Stimulated activated memory B cell treated with anti-CD40 and anti-IgM and Interleukin-4, amounts not matched to agents 10 μg/mL and 1 μg/mL and 100 μg/mL, for 72 hours (primary cell): ENCODE measurements around the gene PSEN1.

ENCODE experiments used
- ATAC-seq: fragments of 150-1000 bp; cut with Tn5 transposase; 2 replicates; pipeline ENCODE4 v1.10.0; 2021
- H3K27ac Mint-ChIP-seq: one replicate; pipeline ENCODE4 v1.8.0; 2022; ENCODE audit warnings: mild to moderate bottlenecking, mixed read lengths
- H3K27me3 Mint-ChIP-seq: one replicate; pipeline ENCODE4 v1.8.0; 2022; ENCODE audit warnings: mixed read lengths
- H3K36me3 Mint-ChIP-seq: one replicate; pipeline ENCODE4 v1.8.0; 2022; ENCODE audit warnings: mixed read lengths
- H3K4me1 Mint-ChIP-seq: one replicate; pipeline ENCODE4 v1.8.0; 2022; ENCODE audit warnings: mixed read lengths
- H3K4me3 Mint-ChIP-seq: one replicate; pipeline ENCODE4 v1.8.0; 2022; ENCODE audit warnings: mild to moderate bottlenecking, moderate library complexity, mixed read lengths
- H3K9me3 Mint-ChIP-seq: one replicate; pipeline ENCODE4 v1.8.0; 2022; ENCODE audit warnings: mixed read lengths

Gene PSEN1

DNA sequence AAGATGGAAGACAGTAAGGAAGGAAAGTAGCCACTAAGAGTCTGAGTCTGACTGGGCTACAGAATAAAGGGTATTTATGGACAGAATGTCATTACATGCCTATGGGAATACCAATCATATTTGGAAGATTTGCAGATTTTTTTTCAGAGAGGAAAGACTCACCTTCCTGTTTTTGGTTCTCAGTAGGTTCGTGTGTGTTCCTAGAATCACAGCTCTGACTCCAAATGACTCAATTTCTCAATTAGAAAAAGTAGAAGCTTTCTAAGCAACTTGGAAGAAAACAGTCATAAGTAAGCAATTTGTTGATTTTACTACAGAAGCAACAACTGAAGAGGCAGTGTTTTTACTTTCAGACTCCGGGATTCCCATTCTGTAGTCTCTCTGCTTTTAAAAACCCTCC lies 85.6 kb downstream of the PSEN1 start:
- peak overlapping the region; percentile 5 for H3K27ac Mint-ChIP-seq
- peaks cover 66% of the 10 kb centered on the region for H3K36me3 Mint-ChIP-seq
- no peaks in the 10 kb centered on the region for H3K27me3 Mint-ChIP-seq

GRCh38 chr14:73223049-73223448 lies 86.7 kb downstream of the PSEN1 start:
- Mint-ChIP-seq H3K36me3 (peaks cover 67% of the 10 kb centered on the region), H3K4me1 (peaks cover 20% of the 10 kb centered on the region), H3K27ac (peak overlapping the region; percentile 53)

More for the DNA sequence above, 85.6 kb downstream of the PSEN1 start:
- no peak for ATAC-seq
- Mint-ChIP-seq H3K9me3 (no peaks in the 10 kb centered on the region), H3K4me3 (no peak overlapping the region), H3K4me1 (peaks cover 20% of the 10 kb centered on the region)

DNA sequence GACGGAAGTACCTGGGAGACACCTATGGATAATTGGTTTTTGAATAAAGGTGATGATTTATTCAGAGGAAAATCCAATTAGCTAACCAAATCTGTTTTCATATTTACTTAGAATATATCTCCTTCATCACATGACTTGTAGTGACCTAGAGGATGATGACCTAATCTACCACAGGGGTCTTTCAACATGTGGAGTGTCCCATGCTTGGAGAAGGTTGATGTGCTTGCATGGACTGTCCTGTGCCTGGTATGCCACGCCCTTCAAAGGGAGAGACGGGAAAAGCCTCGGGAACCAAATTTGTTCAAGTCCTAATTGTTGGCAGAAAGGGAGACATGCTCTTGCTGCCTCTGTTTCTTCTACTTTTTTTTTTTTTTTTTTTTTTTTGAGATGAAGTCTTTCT lies 89.2 kb downstream of the PSEN1 start:
- Mint-ChIP-seq H3K4me3 (no peak overlapping the region), H3K27ac (no peak overlapping the region), H3K4me1 (peaks cover 20% of the 10 kb centered on the region), H3K36me3 (peaks cover 49% of the 10 kb centered on the region), H3K27me3 (no peaks in the 10 kb centered on the region), H3K9me3 (no peaks in the 10 kb centered on the region)
- ATAC-seq: no peak

More at GRCh38 chr14:73223049-73223448, 86.7 kb downstream of the PSEN1 start:
- Mint-ChIP-seq H3K9me3 (no peaks in the 10 kb centered on the region), H3K4me3 (no peak overlapping the region), H3K27me3 (no peaks in the 10 kb centered on the region)
- peak; percentile 68 for ATAC-seq

- Mint-ChIP-seq H3K27me3 (no peaks in the 10 kb centered on the region), H3K4me1 (peaks cover 3% of the 10 kb centered on the region), H3K27ac (no peak overlapping the region), H3K4me3 (no peak overlapping the region), H3K9me3 (no peaks in the 10 kb centered on the region), H3K36me3 (peaks cover 24% of the 10 kb centered on the region)
- ATAC-seq: no peak
These were observed 91.8 kb downstream of the PSEN1 start for GRCh38 chr14:73227812-73228781.

GRCh38 chr14:73230051-73230450 lies 93.7 kb downstream of the PSEN1 start:
- Mint-ChIP-seq H3K4me3 (no peak overlapping the region), H3K27ac (no peak overlapping the region), H3K36me3 (peaks cover 13% of the 10 kb centered on the region), H3K4me1 (peaks cover under 1% of the 10 kb centered on the region), H3K9me3 (no peaks in the 10 kb centered on the region), H3K27me3 (peaks cover 15% of the 10 kb centered on the region)
- no peak for ATAC-seq

DNA sequence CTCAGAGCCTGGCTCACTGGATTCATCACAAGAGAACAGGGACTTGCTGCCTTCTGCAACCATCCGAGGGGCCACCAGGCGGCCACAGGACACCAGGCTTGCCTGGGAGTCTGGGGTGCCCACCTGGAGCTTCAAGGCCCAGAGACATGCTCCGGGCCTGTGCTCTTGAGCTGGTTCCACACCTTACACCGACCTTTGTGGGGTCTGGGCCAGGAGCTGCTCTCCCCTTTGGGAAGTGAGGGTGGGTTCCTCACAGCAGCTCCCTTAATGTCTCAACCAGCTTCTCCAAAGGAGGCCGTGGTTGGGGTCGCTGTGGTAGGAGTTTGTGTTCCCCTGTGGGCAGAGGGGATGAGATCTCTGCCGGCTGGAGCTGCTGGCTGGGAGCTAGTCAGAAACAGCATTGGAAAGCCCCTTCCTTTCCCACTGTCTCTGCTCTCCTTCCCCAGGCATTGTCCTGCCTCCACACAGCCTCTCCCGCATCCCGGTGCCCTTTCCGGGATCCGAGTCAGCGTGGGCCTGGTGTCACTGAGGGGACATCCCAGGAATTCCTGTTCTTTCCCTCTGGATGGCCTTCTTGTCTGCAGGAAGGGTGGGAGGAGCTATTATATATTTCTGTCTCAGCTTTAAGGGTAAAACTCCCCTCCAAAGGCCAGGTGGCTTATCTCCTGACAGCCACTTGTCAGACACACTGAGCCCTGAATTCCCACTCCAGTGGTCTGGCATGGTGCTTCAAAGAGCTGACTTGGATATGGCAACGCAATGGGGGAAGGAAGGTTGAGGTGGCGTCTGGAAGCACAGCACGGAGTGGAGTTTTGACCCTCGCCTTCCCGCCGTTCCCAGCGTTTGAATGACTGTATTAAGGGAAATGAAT lies 95.9 kb downstream of the PSEN1 start:
- ATAC-seq: peak; percentile 21
- Mint-ChIP-seq H3K9me3 (no peaks in the 10 kb centered on the region), H3K36me3 (peaks cover 7% of the 10 kb centered on the region), H3K27me3 (peaks cover 37% of the 10 kb centered on the region), H3K4me3 (no peak overlapping the region), H3K4me1 (peaks cover 22% of the 10 kb centered on the region), H3K27ac (no peak overlapping the region)

GRCh38 chr14:73232984-73233383 lies 96.7 kb downstream of the PSEN1 start:
- H3K9me3 Mint-ChIP-seq: no peaks in the 10 kb centered on the region
- H3K27me3 Mint-ChIP-seq: peaks cover 40% of the 10 kb centered on the region
- no peak for ATAC-seq
- no peak overlapping the region for H3K4me3 Mint-ChIP-seq
- no peak overlapping the region for H3K27ac Mint-ChIP-seq
- peaks cover 5% of the 10 kb centered on the region for H3K36me3 Mint-ChIP-seq
- peaks cover 24% of the 10 kb centered on the region for H3K4me1 Mint-ChIP-seq

- no peak overlapping the region for H3K27ac Mint-ChIP-seq
- ATAC-seq: no peak
- H3K4me3 Mint-ChIP-seq: no peak overlapping the region
- no peaks in the 10 kb centered on the region for H3K9me3 Mint-ChIP-seq
- H3K27me3 Mint-ChIP-seq: peaks cover 42% of the 10 kb centered on the region
- no peaks in the 10 kb centered on the region for H3K36me3 Mint-ChIP-seq
- peaks cover 28% of the 10 kb centered on the region for H3K4me1 Mint-ChIP-seq
These were observed 97.3 kb downstream of the PSEN1 start for GRCh38 chr14:73233564-73233963.

DNA sequence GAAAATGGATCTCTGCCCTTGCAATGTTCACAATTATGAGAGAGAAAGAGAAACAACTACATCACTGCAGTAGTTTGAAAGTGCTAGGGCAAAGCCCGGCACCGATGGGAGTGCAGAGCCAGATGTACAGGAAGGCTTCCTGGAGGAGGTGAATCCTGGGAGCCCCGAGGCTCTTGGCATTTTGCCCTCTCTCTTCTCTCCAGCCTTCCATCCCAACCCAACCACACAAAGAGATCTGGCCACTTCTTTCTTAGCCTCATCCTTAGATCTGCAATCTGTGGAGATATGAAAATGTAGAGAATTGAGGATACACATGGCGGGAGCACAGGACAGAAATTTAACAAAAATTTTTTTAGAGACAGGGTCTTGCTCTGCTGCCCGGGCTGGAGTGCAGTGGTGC lies 97.7 kb downstream of the PSEN1 start:
- H3K4me3 Mint-ChIP-seq: no peak overlapping the region
- no peaks in the 10 kb centered on the region for H3K36me3 Mint-ChIP-seq
- ATAC-seq: no peak
- H3K9me3 Mint-ChIP-seq: no peaks in the 10 kb centered on the region
- H3K27me3 Mint-ChIP-seq: peaks cover 47% of the 10 kb centered on the region
- H3K4me1 Mint-ChIP-seq: peaks cover 33% of the 10 kb centered on the region
- H3K27ac Mint-ChIP-seq: no peak overlapping the region

DNA sequence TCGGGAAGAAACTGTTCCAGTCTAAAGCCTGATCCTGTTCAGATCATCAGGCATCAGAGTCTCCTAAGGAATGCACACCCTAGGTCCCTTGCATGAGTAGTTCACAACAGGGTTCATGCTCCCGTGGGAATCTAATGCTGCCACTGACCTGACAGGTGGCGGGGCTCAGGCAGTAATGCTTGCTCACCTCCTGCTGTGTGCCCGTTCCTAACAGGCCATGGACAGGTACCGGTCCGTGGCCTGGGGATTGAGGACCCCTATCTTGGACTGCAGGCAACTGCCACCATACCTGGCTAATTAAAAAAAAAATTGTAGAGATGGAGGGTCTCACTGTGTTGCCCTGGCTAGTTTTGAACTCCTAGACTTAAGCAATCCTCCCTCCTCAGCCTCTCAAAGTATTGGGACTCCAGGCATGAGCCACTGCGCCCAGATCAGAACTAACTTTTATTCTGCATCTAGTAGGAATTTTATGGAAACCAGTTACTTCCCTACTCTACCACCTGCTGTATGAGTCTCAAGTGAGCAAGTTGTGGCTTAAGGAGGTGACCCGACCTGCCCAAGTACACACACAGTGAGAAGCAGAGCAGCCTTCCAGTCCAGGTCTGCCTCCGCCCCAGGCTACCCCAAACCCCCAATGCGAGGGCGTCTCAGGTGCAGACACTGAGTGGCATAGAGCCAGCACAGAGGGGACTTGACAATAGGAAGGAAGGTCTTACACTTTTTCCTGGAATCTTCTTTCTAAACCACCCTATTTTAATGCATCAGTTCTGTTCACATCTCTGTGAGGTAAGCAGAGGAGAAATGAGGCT lies 98.5 kb downstream of the PSEN1 start:
- Mint-ChIP-seq H3K27ac (no peak overlapping the region), H3K4me3 (no peak overlapping the region), H3K36me3 (no peaks in the 10 kb centered on the region), H3K4me1 (peaks cover 39% of the 10 kb centered on the region), H3K9me3 (no peaks in the 10 kb centered on the region), H3K27me3 (peaks cover 54% of the 10 kb centered on the region)
- no peak for ATAC-seq

GRCh38 chr14:73235531-73236155 lies 99.3 kb downstream of the PSEN1 start:
- Mint-ChIP-seq H3K4me3 (no peak overlapping the region), H3K27ac (no peak overlapping the region)
- no peak for ATAC-seq

DNA sequence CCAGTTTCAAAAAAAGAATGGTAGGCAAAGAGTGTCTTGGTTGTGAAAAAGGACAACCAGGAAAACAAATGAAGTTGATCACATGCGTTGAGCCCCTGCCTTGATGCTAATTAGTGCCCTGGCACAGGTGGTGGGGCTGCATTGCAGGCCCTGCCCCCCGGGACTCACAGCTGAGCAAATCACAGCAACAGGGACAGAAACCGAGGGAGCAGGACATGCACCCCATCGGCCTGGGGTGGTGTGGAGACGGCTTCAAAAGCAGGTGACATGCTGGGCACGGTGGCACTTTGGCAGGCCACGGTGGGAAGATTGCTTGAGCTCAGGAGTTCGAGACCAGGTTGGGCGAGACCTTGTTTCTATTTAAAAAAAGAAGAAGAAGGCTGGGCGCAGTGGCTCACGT lies 99.8 kb downstream of the PSEN1 start:
- ATAC-seq: no peak

More at GRCh38 chr14:73235531-73236155, 99.3 kb downstream of the PSEN1 start:
- H3K36me3 Mint-ChIP-seq: no peaks in the 10 kb centered on the region
- peaks cover 48% of the 10 kb centered on the region for H3K4me1 Mint-ChIP-seq
- no peaks in the 10 kb centered on the region for H3K9me3 Mint-ChIP-seq
- peaks cover 63% of the 10 kb centered on the region for H3K27me3 Mint-ChIP-seq

GRCh38 chr14:73236752-73237218 lies 100.5 kb downstream of the PSEN1 start:
- no peak for ATAC-seq
- H3K4me3 Mint-ChIP-seq: peak overlapping the region; percentile 69
- peaks cover 59% of the 10 kb centered on the region for H3K4me1 Mint-ChIP-seq
- H3K27me3 Mint-ChIP-seq: peaks cover 74% of the 10 kb centered on the region
- no peaks in the 10 kb centered on the region for H3K9me3 Mint-ChIP-seq
- no peaks in the 10 kb centered on the region for H3K36me3 Mint-ChIP-seq
- H3K27ac Mint-ChIP-seq: no peak overlapping the region

More for the DNA sequence above, 99.8 kb downstream of the PSEN1 start:
- Mint-ChIP-seq H3K9me3 (no peaks in the 10 kb centered on the region), H3K4me3 (peak overlapping the region; percentile 21), H3K4me1 (peaks cover 53% of the 10 kb centered on the region), H3K27ac (no peak overlapping the region), H3K27me3 (peaks cover 68% of the 10 kb centered on the region), H3K36me3 (no peaks in the 10 kb centered on the region)

DNA sequence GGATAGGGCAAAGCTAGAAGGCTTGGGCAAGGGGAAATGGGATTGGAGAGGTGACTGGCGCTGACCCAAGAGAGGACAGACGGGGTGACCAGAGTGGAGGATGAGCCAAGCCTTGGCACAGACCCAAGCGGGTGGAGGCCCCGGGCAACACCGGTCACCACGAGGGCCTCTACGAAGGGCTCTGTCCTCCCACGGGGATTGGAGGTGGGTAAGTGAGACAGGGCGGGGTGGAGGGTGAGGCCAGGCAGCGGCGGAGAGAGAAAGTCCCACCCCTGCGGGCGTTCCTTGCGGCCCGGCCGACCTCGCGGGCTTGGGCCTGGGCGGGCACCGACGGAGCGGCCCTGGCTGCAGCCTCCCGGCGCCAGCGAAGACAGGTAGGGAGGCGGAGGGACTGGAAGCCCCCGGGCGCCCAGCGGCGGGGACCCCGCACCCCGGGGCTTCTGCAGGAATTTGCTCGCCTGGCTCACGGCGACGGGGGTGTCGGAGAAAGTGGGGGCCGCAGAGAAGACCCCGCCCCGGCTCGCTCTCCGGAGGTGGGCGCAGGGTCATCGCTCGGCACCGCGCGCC lies 101.0 kb downstream of the PSEN1 start, which contains the start of gene PAPLN:
PAPLN (plus strand) TSS at position 288 of the 567 bp plus-strand sequence. CDS start 2,273 bp downstream, outside the sequence.
- peak within 1 kb of the TSS; percentile 69 for H3K4me3 Mint-ChIP-seq
- peak; percentile 25 for ATAC-seq
- H3K4me1 Mint-ChIP-seq: peaks cover 63% of the 10 kb centered on the region
- H3K27me3 Mint-ChIP-seq: peaks cover 79% of the 10 kb centered on the region
- H3K36me3 Mint-ChIP-seq: no peaks in the 10 kb centered on the region
- no peak within 1 kb of the TSS for H3K27ac Mint-ChIP-seq
- H3K9me3 Mint-ChIP-seq: no peaks in the 10 kb centered on the region
